ENCODE data around the gene PRIM2.
"Not testable (repeated sequence)": the region's sequence is repeated elsewhere in the genome, so short reads cannot be mapped to it uniquely, and the experiment has no call there.

PRIM2 gene

GRCh38 chr6:57310095-57310816, 7.2 kb upstream of the PRIM2 start:
- not testable (repeated sequence) for DNase-seq

- no peak for DNase-seq
These were observed 6.6 kb upstream of the PRIM2 start for GRCh38 chr6:57310817-57311157.

- DNase-seq: not testable (repeated sequence)
These were observed 6.0 kb upstream of the PRIM2 start for GRCh38 chr6:57311300-57312003.

GRCh38 chr6:57312004-57312345, 5.5 kb upstream of the PRIM2 start:
- DNase-seq: no peak

GRCh38 chr6:57313009-57313408, 4.4 kb upstream of the PRIM2 start:
- no peak for DNase-seq

GRCh38 chr6:57313711-57314471, 3.5 kb upstream of the PRIM2 start:
- DNase-seq: no peak

- DNase-seq: no peak
These were observed 2.3 kb upstream of the PRIM2 start for GRCh38 chr6:57315111-57315510.

- peak; percentile 10 for DNase-seq
These were observed 1.6 kb upstream of the PRIM2 start for GRCh38 chr6:57315851-57316250.

GRCh38 chr6:57316581-57317059, 810 bp upstream of the PRIM2 start:
- DNase-seq: peak; percentile 96

GRCh38 chr6:57324538-57324937, 7.1 kb downstream of the PRIM2 start:
- DNase-seq: peak; percentile 24

GRCh38 chr6:57327311-57327710, 9.9 kb downstream of the PRIM2 start:
- DNase-seq: no peak

- no peak for DNase-seq
These were observed 10.6 kb downstream of the PRIM2 start for GRCh38 chr6:57328074-57328473.

- DNase-seq: no peak
These were observed 12.5 kb downstream of the PRIM2 start for GRCh38 chr6:57329933-57330332.

- DNase-seq: no peak
These were observed 24.8 kb downstream of the PRIM2 start for GRCh38 chr6:57342148-57342669.

- not testable (repeated sequence) for DNase-seq
These were observed 25.9 kb downstream of the PRIM2 start for GRCh38 chr6:57343342-57343741.

GRCh38 chr6:57346715-57347114, 29.3 kb downstream of the PRIM2 start:
- not testable (repeated sequence) for DNase-seq

- not testable (repeated sequence) for DNase-seq
These were observed 30.2 kb downstream of the PRIM2 start for GRCh38 chr6:57347597-57347996.

- not testable (repeated sequence) for DNase-seq
These were observed 33.0 kb downstream of the PRIM2 start for GRCh38 chr6:57350443-57350842.

- DNase-seq: peak; percentile 30
These were observed 35.2 kb downstream of the PRIM2 start for GRCh38 chr6:57352596-57352995.

- DNase-seq: not testable (repeated sequence)
These were observed 40.9 kb downstream of the PRIM2 start for GRCh38 chr6:57358319-57358718.

- not testable (repeated sequence) for DNase-seq
These were observed 42.3 kb downstream of the PRIM2 start for GRCh38 chr6:57359766-57360165.

- not testable (repeated sequence) for DNase-seq
These were observed 44.9 kb downstream of the PRIM2 start for GRCh38 chr6:57362340-57362739.

- not testable (repeated sequence) for DNase-seq
These were observed 47.7 kb downstream of the PRIM2 start for GRCh38 chr6:57365076-57365583.

Measured in DMS53 (cell line).